Measurements from ENCODE around the gene ANGPT4. TPM values are rescaled to one million over a fixed set of nuclear protein-coding genes. Genes with fewer than 3 reads are reported as not detected.

Gene ANGPT4
- total RNA-seq, 6 experiments from 2014 or later: 0.04 to 0.12 TPM; not detected in 4

DNA sequence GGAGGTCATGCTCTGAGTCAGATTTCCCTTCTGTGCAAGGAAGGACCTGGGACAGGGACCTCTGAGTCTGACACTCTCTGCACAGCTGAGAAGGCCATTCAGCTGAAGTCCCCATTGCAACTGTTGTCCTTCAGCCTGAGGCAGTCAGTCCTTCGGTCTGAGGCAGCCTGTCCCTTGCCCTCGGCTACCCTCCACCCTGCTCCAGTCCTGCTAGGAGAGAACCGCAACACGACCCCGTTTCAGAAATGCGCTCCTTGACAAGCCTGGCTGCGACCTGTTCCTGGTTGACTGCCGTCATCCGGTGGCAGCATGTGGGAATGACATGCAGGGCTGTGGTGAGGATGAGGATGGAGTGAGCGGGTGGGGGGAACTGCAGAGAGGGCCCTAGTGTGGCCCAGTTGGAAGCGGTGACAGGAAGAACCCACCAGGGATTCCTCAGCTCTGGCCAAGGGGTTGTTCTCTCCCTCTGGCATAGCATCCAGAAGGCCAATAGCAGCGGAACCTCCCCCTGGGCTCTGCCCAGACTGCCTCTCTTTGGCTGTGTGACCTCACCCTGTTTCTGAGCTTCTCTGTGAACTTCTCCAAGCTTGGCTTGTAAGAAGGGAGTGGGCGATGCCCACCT lies 40.3 kb upstream of the ANGPT4 start:
- DNase-seq: peak; percentile 62 to 75 (median 69)
- 19% methylated on average over 5 of the region's 13 CpGs for WGBS (ENCODE audit: insufficient coverage, low coverage, low lambda C conversion rate, missing lambda C conversion rate)
- no peaks in the 10 kb centered on the region for H3K4me1 ChIP-seq

DNA sequence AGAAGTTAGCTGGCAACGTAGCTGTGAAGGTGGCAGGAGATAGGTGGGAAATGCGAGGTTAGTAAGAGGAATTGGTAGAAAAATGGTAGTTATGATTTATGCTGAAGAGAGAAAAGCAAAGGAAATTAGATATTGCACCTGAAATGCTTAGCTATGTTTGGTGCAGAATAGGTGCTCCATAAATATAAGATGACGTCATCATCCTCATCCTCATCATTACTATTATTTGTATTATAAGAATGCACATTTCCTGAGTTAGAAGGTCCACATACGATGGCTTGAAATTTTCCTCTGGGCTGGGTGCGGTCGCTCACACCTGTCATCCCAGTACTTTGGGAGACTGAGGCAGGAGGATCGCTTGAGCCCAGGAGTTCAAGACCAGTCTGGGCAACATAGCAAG lies 39.5 kb upstream of the ANGPT4 start:
- ATAC-seq: no peak
- no peak for TF ChIP-seq POLR2A (IDR thresholded peaks at IDR 0.05)
- no peak for TF ChIP-seq CTCF (IDR thresholded peaks at IDR 0.05)
- no peaks in the 10 kb centered on the region for H3K4me1 ChIP-seq
- DNase-seq: no peak
- H3K36me3 ChIP-seq: no peaks in the 10 kb centered on the region
- H3K27ac ChIP-seq: no peak overlapping the region
- peaks cover 0 to 6% of the 10 kb centered on the region in 2 donors for H3K27me3 ChIP-seq
- 40% methylated on average over 7 of the region's 7 CpGs for WGBS (ENCODE audit: insufficient coverage, low coverage, low lambda C conversion rate, missing lambda C conversion rate)
- H3K9me3 ChIP-seq: no peaks in the 10 kb centered on the region
- no peak overlapping the region for H3K4me3 ChIP-seq
- intact Hi-C loops (cut with DNase I): loop anchor here (5.0 kb wide), 2 partner anchors 138 to 143 kb away; no protein-coding TSS in a partner anchor

More for the DNA sequence above, 40.3 kb upstream of the ANGPT4 start:
- ATAC-seq: peak; percentile 80 to 93 (median 88)
- no peaks in the 10 kb centered on the region for H3K36me3 ChIP-seq
- intact Hi-C loops (cut with DNase I): loop anchor here (5.0 kb wide), 2 partner anchors 139 to 144 kb away; no protein-coding TSS in a partner anchor
- peaks cover 0 to 6% of the 10 kb centered on the region in 2 donors for H3K27me3 ChIP-seq
- no peak for TF ChIP-seq POLR2A (IDR thresholded peaks at IDR 0.05)
- TF ChIP-seq CTCF (IDR thresholded peaks at IDR 0.05): peak; percentile 94 to 97 (median 96)
- no peaks in the 10 kb centered on the region for H3K9me3 ChIP-seq
- H3K4me3 ChIP-seq: no peak overlapping the region
- no peak overlapping the region for H3K27ac ChIP-seq

DNA sequence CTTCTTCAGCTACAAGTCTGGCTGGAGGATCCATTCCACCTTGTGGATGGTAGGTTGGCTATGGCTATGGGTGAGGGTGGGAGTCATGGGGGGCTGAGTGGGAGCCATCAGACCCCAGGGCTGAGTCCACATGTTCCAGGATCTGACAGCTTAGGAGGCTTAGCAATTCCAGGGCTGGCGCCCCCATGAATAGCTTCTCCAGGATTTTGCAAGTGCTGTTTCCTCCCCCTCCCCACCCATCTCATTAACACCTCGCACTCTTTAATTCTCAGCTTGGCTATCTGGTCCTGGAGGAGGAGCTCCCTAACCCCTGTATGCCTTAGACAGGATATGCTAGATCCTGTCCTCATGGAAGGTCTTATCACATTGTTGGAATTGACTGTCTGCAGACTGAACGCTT lies 39.0 kb upstream of the ANGPT4 start:
- no peak for ATAC-seq
- intact Hi-C loops (cut with DNase I): loop anchor here (5.0 kb wide), 2 partner anchors 138 to 143 kb away; no protein-coding TSS in a partner anchor
- Histone ChIP-seq H3K9me3 (no peaks in the 10 kb centered on the region), H3K4me3 (no peak overlapping the region), H3K4me1 (no peaks in the 10 kb centered on the region), H3K27me3 (peaks cover 0 to 6% of the 10 kb centered on the region in 2 donors), H3K36me3 (no peaks in the 10 kb centered on the region), H3K27ac (no peak overlapping the region)
- TF ChIP-seq CTCF (IDR thresholded peaks at IDR 0.05) (no peak), POLR2A (IDR thresholded peaks at IDR 0.05) (no peak)
- WGBS (ENCODE audit: insufficient coverage, low coverage, low lambda C conversion rate, missing lambda C conversion rate): 12% methylated on average over 2 of the region's 3 CpGs
- no peak for DNase-seq

DNA sequence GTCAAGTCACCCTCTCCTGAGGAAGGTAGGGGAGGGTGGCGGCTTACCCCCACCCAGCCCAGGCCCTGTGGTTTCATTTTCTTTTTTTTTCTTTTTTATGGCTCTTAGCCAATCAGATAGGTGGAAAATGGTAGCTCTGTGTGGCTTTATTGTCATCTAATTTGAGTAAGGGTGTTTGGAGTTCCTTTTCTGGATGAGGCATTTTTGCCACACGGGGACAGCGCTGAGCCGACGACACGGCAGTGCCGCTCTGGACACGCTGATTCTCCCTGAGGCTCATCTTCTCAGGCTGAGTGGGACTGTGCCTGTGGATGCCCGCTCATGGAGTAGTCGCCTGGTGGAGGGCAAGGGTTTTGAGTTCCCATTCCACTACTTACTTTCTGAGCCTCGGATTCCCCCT lies 37.6 kb upstream of the ANGPT4 start:
- 8% methylated on average over 10 of the region's 11 CpGs for WGBS (ENCODE audit: insufficient coverage, low coverage, low lambda C conversion rate, missing lambda C conversion rate)
- Histone ChIP-seq H3K36me3 (no peaks in the 10 kb centered on the region), H3K4me3 (no peak overlapping the region), H3K27ac (no peak overlapping the region), H3K9me3 (no peaks in the 10 kb centered on the region), H3K27me3 (peaks cover 0 to 6% of the 10 kb centered on the region in 2 donors), H3K4me1 (no peaks in the 10 kb centered on the region)
- TF ChIP-seq CTCF (IDR thresholded peaks at IDR 0.05) (peak; percentile 7 to 33 (median 10)), POLR2A (IDR thresholded peaks at IDR 0.05) (no peak)
- ATAC-seq: peak in 2 of 4 donors; percentile 26 to 30
- no peak for DNase-seq
- intact Hi-C loops (cut with DNase I): no loop called here
